Tibial nerve (tissue), 3 donors: ENCODE data around the gene NUDT9.
"Not testable (repeated sequence)": the region's sequence is repeated elsewhere in the genome, so short reads cannot be mapped to it uniquely, and the experiment has no call there.

Source experiments
- EP300 ChIP-seq, 2 donors: sonication (generic); formaldehyde crosslinking; IDR thresholded peaks; one replicate each; pipeline ENCODE4 v1.6.1; 2017; ENCODE audit warnings: antibody characterized with exemption in 2 of 2, mild to moderate bottlenecking in 1 of 2
- POLR2A ChIP-seq, 2 donors: fragments of 450-650 bp; IDR thresholded peaks; one replicate each; pipeline ENCODE4 v1.6.1; 2017; ENCODE audit warnings: antibody characterized with exemption in 2 of 2, mild to moderate bottlenecking in 2 of 2, moderate library complexity in 2 of 2

- TF ChIP-seq POLR2A, EP300 (IDR thresholded peaks at IDR 0.05): not testable (repeated sequence)
These were observed 66.3 kb downstream of the NUDT9 start for GRCh38 chr4:87488666-87489065.
